ENCODE measurements around the gene NR6A1. TPM values are rescaled to one million over a fixed set of nuclear protein-coding genes. Genes with fewer than 3 reads are reported as not detected.

The NR6A1 gene
- polyA plus RNA-seq, 1 donor from 2014 or later = 4.3 TPM

GRCh38 chr9:124766326-124766725, 4.8 kb downstream of the NR6A1 start:
- Histone ChIP-seq H4K20me1 (ENCODE audit: insufficient read depth) (no peaks in the 10 kb centered on the region), H3K27ac (ENCODE audit: low read length) (no peak overlapping the region), H3K36me3 (ENCODE audit: insufficient read depth, low read length) (no peaks in the 10 kb centered on the region), H3K27me3 (ENCODE audit: insufficient read depth, low read depth, low read length) (peaks cover 31% of the 10 kb centered on the region), H3K4me3 (ENCODE audit: low read length) (no peak overlapping the region), H3K9me2 (ENCODE audit: insufficient read depth, low read length) (no peaks in the 10 kb centered on the region), H3K9ac (ENCODE audit: low read length) (no peak overlapping the region), H3F3A (ENCODE audit: insufficient read depth, low read length, poor library complexity, severe bottlenecking) (no peaks in the 10 kb centered on the region), H3K79me2 (replicated peaks; ENCODE audit: insufficient read depth, low read length) (peaks cover 51% of the 10 kb centered on the region), H3K9me3 (ENCODE audit: low read length) (no peaks in the 10 kb centered on the region), H2AFZ (ENCODE audit: low read depth, low read length) (no peak overlapping the region), H3K4me2 (ENCODE audit: low read length) (no peak overlapping the region)
- TF ChIP-seq SMC3 (conservative IDR thresholded peaks at IDR 0.05; ENCODE audit: poor library complexity) (no peak), EZH2 (IDR thresholded peaks at IDR 0.05; ENCODE audit: borderline replicate concordance, insufficient read depth, low read length, poor library complexity, severe bottlenecking) (no peak), TAF1 (IDR thresholded peaks at IDR 0.05; ENCODE audit: low read depth) (no peak), EP300 (conservative IDR thresholded peaks at IDR 0.05; ENCODE audit: poor library complexity, severe bottlenecking) (no peak), MXI1 (conservative IDR thresholded peaks at IDR 0.05; ENCODE audit: poor library complexity, severe bottlenecking) (no peak), POLR2AphosphoS5 (IDR thresholded peaks at IDR 0.05) (no peak), CTCF (IDR thresholded peaks at IDR 0.05; ENCODE audit: poor library complexity, severe bottlenecking) (no peak), RAD21 (conservative IDR thresholded peaks at IDR 0.05) (no peak)
- TF ChIP-seq, protein P1, sequence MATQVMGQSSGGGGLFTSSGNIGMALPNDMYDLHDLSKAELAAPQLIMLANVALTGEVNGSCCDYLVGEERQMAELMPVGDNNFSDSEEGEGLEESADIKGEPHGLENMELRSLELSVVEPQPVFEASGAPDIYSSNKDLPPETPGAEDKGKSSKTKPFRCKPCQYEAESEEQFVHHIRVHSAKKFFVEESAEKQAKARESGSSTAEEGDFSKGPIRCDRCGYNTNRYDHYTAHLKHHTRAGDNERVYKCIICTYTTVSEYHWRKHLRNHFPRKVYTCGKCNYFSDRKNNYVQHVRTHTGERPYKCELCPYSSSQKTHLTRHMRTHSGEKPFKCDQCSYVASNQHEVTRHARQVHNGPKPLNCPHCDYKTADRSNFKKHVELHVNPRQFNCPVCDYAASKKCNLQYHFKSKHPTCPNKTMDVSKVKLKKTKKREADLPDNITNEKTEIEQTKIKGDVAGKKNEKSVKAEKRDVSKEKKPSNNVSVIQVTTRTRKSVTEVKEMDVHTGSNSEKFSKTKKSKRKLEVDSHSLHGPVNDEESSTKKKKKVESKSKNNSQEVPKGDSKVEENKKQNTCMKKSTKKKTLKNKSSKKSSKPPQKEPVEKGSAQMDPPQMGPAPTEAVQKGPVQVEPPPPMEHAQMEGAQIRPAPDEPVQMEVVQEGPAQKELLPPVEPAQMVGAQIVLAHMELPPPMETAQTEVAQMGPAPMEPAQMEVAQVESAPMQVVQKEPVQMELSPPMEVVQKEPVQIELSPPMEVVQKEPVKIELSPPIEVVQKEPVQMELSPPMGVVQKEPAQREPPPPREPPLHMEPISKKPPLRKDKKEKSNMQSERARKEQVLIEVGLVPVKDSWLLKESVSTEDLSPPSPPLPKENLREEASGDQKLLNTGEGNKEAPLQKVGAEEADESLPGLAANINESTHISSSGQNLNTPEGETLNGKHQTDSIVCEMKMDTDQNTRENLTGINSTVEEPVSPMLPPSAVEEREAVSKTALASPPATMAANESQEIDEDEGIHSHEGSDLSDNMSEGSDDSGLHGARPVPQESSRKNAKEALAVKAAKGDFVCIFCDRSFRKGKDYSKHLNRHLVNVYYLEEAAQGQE (IDR thresholded peaks at IDR 0.05; ENCODE audit: borderline replicate concordance) = no peak

- Histone ChIP-seq H3K9me3 (ENCODE audit: low read length) (no peaks in the 10 kb centered on the region), H3K4me3 (ENCODE audit: low read length) (no peak overlapping the region), H3K9ac (ENCODE audit: low read length) (no peak overlapping the region), H4K20me1 (ENCODE audit: insufficient read depth) (no peaks in the 10 kb centered on the region), H3K36me3 (ENCODE audit: insufficient read depth, low read length) (no peaks in the 10 kb centered on the region), H3K27me3 (ENCODE audit: insufficient read depth, low read depth, low read length) (peaks cover 31% of the 10 kb centered on the region), H3K27ac (ENCODE audit: low read length) (no peak overlapping the region), H3K79me2 (replicated peaks; ENCODE audit: insufficient read depth, low read length) (peaks cover 53% of the 10 kb centered on the region), H3K9me2 (ENCODE audit: insufficient read depth, low read length) (no peaks in the 10 kb centered on the region), H3F3A (ENCODE audit: insufficient read depth, low read length, poor library complexity, severe bottlenecking) (no peaks in the 10 kb centered on the region), H3K4me2 (ENCODE audit: low read length) (no peak overlapping the region), H2AFZ (ENCODE audit: low read depth, low read length) (no peak overlapping the region)
- TF ChIP-seq TAF1 (IDR thresholded peaks at IDR 0.05; ENCODE audit: low read depth) (no peak), EZH2 (IDR thresholded peaks at IDR 0.05; ENCODE audit: borderline replicate concordance, insufficient read depth, low read length, poor library complexity, severe bottlenecking) (no peak), CTCF (IDR thresholded peaks at IDR 0.05; ENCODE audit: poor library complexity, severe bottlenecking) (no peak), POLR2AphosphoS5 (IDR thresholded peaks at IDR 0.05) (no peak)
These were observed 5.7 kb downstream of the NR6A1 start for GRCh38 chr9:124765439-124765835.
